Calu3 (cell line): ENCODE data around the gene PPARA. TPM values are rescaled to one million over a fixed set of nuclear protein-coding genes. Genes with fewer than 3 reads are reported as not detected.

Source experiments
- BruUV-seq: library from RNA; stranded (reverse); fragments of 400-500 nt; replicated peaks from 2 replicates; lab custom pipeline; 2021; lab: Mats Ljungman, UMichigan
- CTCF ChIA-PET: fragments of 300-600 bp; sonication (Branson Sonifier 250); formaldehyde crosslinking; loops from one replicate; lab custom pipeline; 2022; ENCODE audit warnings: antibody characterized with exemption; lab: Charles Lee
- DNase-seq: peaks from one replicate; pipeline ENCODE4 v3.0.0; 2022
- H3K27ac Mint-ChIP-seq: one replicate; pipeline ENCODE4 v1.8.0; 2022; ENCODE audit warnings: mixed read lengths; ENCODE audit not compliant: unreplicated experiment
- H3K27me3 Mint-ChIP-seq: one replicate; pipeline ENCODE4 v1.8.0; 2022; ENCODE audit warnings: mixed read lengths; ENCODE audit not compliant: unreplicated experiment
- H3K36me3 Mint-ChIP-seq: one replicate; pipeline ENCODE4 v1.8.0; 2022; ENCODE audit warnings: mild to moderate bottlenecking, moderate library complexity, mixed read lengths; ENCODE audit not compliant: insufficient read depth, unreplicated experiment
- H3K4me1 Mint-ChIP-seq: one replicate; pipeline ENCODE4 v1.8.0; 2022; ENCODE audit warnings: mild to moderate bottlenecking, low read depth, mixed read lengths; ENCODE audit not compliant: unreplicated experiment
- H3K4me3 Mint-ChIP-seq: one replicate; pipeline ENCODE4 v1.8.0; 2022; ENCODE audit warnings: mild to moderate bottlenecking, low read depth, moderate library complexity, mixed read lengths; ENCODE audit not compliant: unreplicated experiment
- H3K9me3 Mint-ChIP-seq: one replicate; pipeline ENCODE4 v1.8.0; 2022; ENCODE audit warnings: low read depth, mixed read lengths; ENCODE audit not compliant: unreplicated experiment
- intact Hi-C: fragments of 100-400 bp; cut with micrococcal nuclease; formaldehyde crosslinking; loops from one replicate; pipeline ENCODE4 v1.10.0; 2022; ENCODE audit not compliant: unreplicated experiment
- total RNA-seq: library from RNA; stranded (reverse); gene quantifications from 2 replicates; pipeline ENCODE4 v1.2.3, GENCODE V29; 2022
- TF ChIP-seq, protein P1 (sequence below): fragments of 200-600 bp; IDR thresholded peaks from one replicate; pipeline ENCODE4 v1.8.0; 2022; ENCODE audit warnings: antibody characterized with exemption; ENCODE audit not compliant: unreplicated experiment

PPARA gene
- total RNA-seq, 1 experiment from 2014 or later: 22.7 TPM

DNA sequence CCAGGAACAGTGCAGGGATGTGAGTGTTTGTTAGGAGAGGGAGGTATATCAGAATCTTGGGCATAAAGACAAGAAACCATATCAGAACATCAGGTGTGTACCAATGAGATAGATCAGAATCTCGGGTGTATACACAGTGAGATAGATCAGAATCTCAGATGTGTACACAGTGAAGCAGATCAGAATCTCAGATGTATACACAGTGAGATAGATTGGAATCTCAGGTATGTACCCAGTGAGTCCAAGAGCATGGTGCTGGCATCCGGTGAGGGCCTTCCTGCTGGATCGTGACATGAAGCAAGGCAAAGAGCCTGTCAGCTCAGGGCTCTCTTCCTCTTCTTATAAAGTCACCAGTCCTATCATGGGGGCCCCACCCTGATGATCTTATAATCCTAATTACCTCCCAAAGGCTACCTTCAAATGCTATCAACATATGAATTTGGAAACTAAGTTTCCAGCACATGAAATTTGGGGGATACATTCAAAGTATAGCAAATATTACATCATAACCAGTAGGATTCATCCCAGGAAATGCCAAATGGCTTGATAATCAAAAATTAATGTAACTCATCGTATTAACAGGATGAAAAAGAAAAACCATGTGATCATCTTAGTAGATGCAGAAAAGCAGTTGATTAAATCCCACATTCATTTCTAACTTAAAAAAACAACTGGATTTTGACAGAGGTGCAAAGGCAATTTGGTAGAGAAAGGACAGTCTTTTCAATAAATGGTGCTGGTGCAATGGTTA is 28.6 kb downstream of the PPARA start:
- CTCF ChIA-PET: no interaction called here
- intact Hi-C loops: no loop called here
- H3K27me3 Mint-ChIP-seq: no peaks in the 10 kb centered on the region
- TF ChIP-seq, protein P1, sequence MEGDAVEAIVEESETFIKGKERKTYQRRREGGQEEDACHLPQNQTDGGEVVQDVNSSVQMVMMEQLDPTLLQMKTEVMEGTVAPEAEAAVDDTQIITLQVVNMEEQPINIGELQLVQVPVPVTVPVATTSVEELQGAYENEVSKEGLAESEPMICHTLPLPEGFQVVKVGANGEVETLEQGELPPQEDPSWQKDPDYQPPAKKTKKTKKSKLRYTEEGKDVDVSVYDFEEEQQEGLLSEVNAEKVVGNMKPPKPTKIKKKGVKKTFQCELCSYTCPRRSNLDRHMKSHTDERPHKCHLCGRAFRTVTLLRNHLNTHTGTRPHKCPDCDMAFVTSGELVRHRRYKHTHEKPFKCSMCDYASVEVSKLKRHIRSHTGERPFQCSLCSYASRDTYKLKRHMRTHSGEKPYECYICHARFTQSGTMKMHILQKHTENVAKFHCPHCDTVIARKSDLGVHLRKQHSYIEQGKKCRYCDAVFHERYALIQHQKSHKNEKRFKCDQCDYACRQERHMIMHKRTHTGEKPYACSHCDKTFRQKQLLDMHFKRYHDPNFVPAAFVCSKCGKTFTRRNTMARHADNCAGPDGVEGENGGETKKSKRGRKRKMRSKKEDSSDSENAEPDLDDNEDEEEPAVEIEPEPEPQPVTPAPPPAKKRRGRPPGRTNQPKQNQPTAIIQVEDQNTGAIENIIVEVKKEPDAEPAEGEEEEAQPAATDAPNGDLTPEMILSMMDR: no peak
- no peak for DNase-seq
- no peaks in the 10 kb centered on the region for H3K4me1 Mint-ChIP-seq
- H3K27ac Mint-ChIP-seq: no peak overlapping the region
- peaks cover 21% of the 10 kb centered on the region for H3K9me3 Mint-ChIP-seq
- BruUV-seq: no TSS peak
- H3K4me3 Mint-ChIP-seq: no peak overlapping the region
- peaks cover 4% of the 10 kb centered on the region for H3K36me3 Mint-ChIP-seq

DNA sequence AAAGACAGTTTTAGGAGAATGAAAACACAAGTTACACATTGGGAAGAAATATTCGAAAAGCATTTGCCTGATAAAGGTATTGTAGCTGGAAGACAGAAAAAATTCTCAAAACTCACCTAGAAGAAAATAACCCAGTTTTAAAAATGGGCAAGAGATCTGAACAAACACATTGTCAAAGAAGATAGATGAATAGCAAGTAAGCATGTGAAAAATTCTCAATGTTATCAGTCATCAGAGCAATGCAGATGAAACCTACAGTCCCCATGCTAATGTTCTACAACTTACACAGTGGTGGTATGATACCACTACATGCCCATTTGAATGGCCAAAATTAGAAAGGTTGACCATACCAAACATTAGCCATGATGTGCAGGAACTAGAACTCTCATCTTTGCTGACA is 29.4 kb downstream of the PPARA start:
- H3K9me3 Mint-ChIP-seq: peaks cover 21% of the 10 kb centered on the region
- H3K27me3 Mint-ChIP-seq: no peaks in the 10 kb centered on the region
- CTCF ChIA-PET: no interaction called here
- no peaks in the 10 kb centered on the region for H3K4me1 Mint-ChIP-seq
- TF ChIP-seq, protein P1: no peak
- peaks cover 8% of the 10 kb centered on the region for H3K36me3 Mint-ChIP-seq
- H3K27ac Mint-ChIP-seq: no peak overlapping the region
- BruUV-seq: no TSS peak
- DNase-seq: no peak
- H3K4me3 Mint-ChIP-seq: no peak overlapping the region
- intact Hi-C loops: no loop called here

DNA sequence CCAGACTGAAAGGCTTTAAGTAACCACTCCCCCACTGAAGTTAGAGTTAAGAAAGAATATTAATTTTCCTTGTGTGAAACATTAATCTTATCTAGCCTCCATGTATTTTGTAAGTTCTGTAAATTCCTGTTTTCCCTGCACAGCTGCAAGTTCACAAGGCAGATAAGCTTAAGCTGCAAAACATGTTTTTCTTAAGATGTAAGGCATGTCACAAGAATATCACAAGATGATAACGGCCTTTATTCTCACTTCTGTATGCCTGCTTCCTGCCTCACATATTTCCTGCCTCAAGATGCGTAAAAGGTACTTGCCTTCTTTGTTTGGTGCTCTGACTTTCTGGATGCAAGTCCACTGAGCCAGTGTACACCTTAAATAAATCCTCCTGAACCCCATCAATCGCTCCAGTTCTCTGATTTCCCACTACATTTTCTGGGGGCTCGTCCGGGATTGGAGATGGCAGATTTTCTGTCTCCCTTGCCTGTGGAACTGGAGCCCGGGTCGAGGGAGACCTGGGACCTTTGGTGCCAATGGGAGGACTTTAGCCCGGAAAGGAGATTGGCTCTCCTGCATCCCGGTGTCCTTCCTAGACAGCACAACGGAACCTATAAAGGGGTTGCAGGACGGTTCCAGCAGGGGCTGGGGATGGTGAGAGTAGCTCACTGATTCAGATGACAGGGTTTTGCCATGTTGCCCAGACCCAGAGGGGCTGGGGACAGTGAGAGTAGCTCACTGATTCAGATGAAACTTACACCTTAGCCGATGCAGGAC is 30.2 kb downstream of the PPARA start:
- Mint-ChIP-seq H3K4me1 (no peaks in the 10 kb centered on the region), H3K4me3 (no peak overlapping the region), H3K27ac (no peak overlapping the region), H3K9me3 (peaks cover 24% of the 10 kb centered on the region), H3K27me3 (no peaks in the 10 kb centered on the region), H3K36me3 (peaks cover 14% of the 10 kb centered on the region)
- peak; percentile 4 for DNase-seq
- BruUV-seq: no TSS peak
- intact Hi-C loops: no loop called here
- TF ChIP-seq, protein P1: no peak
- CTCF ChIA-PET: no interaction called here

DNA sequence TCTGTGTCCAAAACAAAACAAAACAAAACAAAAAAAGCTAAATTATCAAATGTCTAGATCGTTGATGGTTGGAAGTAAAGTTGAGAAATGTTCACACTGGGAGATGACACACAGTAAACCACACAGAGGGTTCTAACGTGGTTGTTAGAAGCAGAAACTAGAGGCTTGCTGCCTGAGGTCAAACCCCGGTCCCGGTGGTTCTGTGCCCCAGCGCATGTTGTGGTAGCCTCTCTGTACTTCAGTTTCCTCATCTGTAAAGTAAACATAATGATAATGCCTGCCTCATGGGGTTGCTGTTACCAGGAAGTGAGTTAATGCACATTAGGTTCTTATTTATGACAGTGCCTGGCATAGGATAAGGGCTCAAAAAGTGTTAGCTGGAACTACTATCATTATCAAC is 33.4 kb downstream of the PPARA start:
- TF ChIP-seq, protein P1: no peak
- DNase-seq: no peak
- Mint-ChIP-seq H3K27ac (no peak overlapping the region), H3K9me3 (peaks cover 20% of the 10 kb centered on the region), H3K4me3 (no peak overlapping the region), H3K27me3 (no peaks in the 10 kb centered on the region), H3K36me3 (peaks cover 14% of the 10 kb centered on the region), H3K4me1 (peaks cover 20% of the 10 kb centered on the region)
- intact Hi-C loops: no loop called here
- CTCF ChIA-PET: interaction anchor here (0.6 kb wide), 1 partner anchor 14 kb away, joined by 4 read pairs; no protein-coding TSS in a partner anchor
- no TSS peak for BruUV-seq
